GM21737 (cell line): ENCODE results near the gene TMEM87A.
A peak's percentile ranks its signal among the peaks of the same experiment; 100 is the strongest.
"Not testable (repeated sequence)": the region's sequence is repeated elsewhere in the genome, so short reads cannot be mapped to it uniquely, and the experiment has no call there.

ENCODE experiments used
- ATAC-seq: cut with Tn5 transposase; IDR thresholded peaks from one replicate; pipeline ENCODE4 v1.9.1; 2021; ENCODE audit warnings: mild to moderate bottlenecking, moderate library complexity; ENCODE audit not compliant: unreplicated experiment

TMEM87A gene

GRCh38 chr15:42272939-42273899 lies at the start of gene TMEM87A, which contains the start of gene GANC:
Gene TMEM87A, minus strand, starts transcription at chr15:42273433. Its CDS starts 35 bp downstream, at chr15:42273398.
Gene GANC, plus strand, starts transcription at chr15:42273201. Its CDS starts 1,281 bp downstream, at chr15:42274482.
- ATAC-seq, result peak; percentile 84

GRCh38 chr15:42319206-42319605 lies 46.0 kb upstream of the TMEM87A start:
- no peak for ATAC-seq

- not testable (repeated sequence) for ATAC-seq
Measured at GRCh38 chr15:42316282-42316805, 43.1 kb upstream of the TMEM87A start.

GRCh38 chr15:42315521-42315920 lies 42.3 kb upstream of the TMEM87A start:
- no peak for ATAC-seq

GRCh38 chr15:42314818-42315217 lies 41.6 kb upstream of the TMEM87A start:
- ATAC-seq, result no peak

GRCh38 chr15:42313463-42313862 lies 40.2 kb upstream of the TMEM87A start:
- ATAC-seq, result no peak

GRCh38 chr15:42306681-42307080 lies 33.4 kb upstream of the TMEM87A start:
- no peak for ATAC-seq

- not testable (repeated sequence) for ATAC-seq
Measured at GRCh38 chr15:42301004-42301403, 27.8 kb upstream of the TMEM87A start.

GRCh38 chr15:42289166-42289565 lies 15.9 kb upstream of the TMEM87A start:
- ATAC-seq, result no peak

GRCh38 chr15:42287931-42288330 lies 14.7 kb upstream of the TMEM87A start:
- no peak for ATAC-seq

- ATAC-seq, result no peak
Measured at GRCh38 chr15:42286445-42287029, 13.3 kb upstream of the TMEM87A start.

- no peak for ATAC-seq
Measured at GRCh38 chr15:42285034-42285433, 11.8 kb upstream of the TMEM87A start.

GRCh38 chr15:42284551-42284950 lies 11.3 kb upstream of the TMEM87A start:
- no peak for ATAC-seq

- no peak for ATAC-seq
Measured at GRCh38 chr15:42283671-42284070, 10.4 kb upstream of the TMEM87A start.

GRCh38 chr15:42282926-42283325 lies 9.7 kb upstream of the TMEM87A start:
- no peak for ATAC-seq

GRCh38 chr15:42282344-42282743 lies 9.1 kb upstream of the TMEM87A start:
- ATAC-seq, result no peak

- no peak for ATAC-seq
Measured at GRCh38 chr15:42279234-42279723, 6.0 kb upstream of the TMEM87A start.

- no peak for ATAC-seq
Measured at GRCh38 chr15:42276762-42277161, 3.5 kb upstream of the TMEM87A start.

GRCh38 chr15:42275780-42276391 lies 2.7 kb upstream of the TMEM87A start:
- no peak for ATAC-seq

GRCh38 chr15:42274702-42274989 lies 1.4 kb upstream of the TMEM87A start:
- ATAC-seq, result no peak
